Measurements from ENCODE around the gene TCERG1L. TPM values are rescaled to one million over a fixed set of nuclear protein-coding genes. Genes with fewer than 3 reads are reported as not detected.

TCERG1L gene
- total RNA-seq, 4 donors from 2014 or later: 0.42 to 1.3 TPM; not detected in 2

DNA sequence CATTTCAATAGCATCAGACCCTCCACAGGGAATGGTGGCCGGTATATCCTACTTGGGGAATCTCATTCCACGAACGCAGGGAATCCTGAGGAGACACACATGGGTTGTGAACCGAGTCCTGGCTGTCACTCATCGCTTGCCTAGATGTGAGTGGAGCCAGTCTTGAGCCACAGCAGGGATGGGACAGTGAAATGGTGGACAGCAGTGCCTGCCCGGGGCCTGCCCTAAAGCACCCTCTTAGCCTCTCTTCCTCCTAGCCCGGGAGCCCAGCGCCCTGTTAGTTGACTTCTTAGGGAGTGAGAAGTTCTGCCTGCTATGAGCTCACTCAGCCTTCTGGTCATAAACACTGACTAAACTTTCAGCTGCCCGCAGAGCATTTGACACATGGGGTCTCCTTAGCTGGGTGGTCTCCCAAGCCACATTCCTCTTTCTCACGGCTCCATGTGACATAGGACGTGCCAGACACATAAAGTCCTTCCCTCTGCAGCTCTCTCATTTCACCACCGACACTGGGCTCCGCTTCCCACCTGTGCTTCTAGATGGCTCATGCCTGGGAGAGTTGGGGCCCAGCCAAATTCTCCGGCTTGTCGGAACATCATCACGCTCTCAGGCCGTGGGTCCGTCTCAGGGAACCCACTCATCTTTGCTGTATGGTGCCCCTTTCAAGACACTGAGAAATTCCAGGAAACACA is 60.9 kb downstream of the TCERG1L start:
- H3K36me3 ChIP-seq: no peaks in the 10 kb centered on the region
- H3K9me3 ChIP-seq: no peaks in the 10 kb centered on the region
- no peak overlapping the region for H3K27ac ChIP-seq
- WGBS, 2 donors: 56 to 58% methylated on average over 18 of the region's 18 CpGs
- no peaks in the 10 kb centered on the region for H3K27me3 ChIP-seq
- no peaks in the 10 kb centered on the region for H3K4me1 ChIP-seq
- DNase-seq (ENCODE audit: low spot score in 2 of 2): no peak
- TF ChIP-seq EP300 (IDR thresholded peaks at IDR 0.05) (no peak), POLR2A (IDR thresholded peaks at IDR 0.05) (no peak)
- TF ChIP-seq, protein P1, sequence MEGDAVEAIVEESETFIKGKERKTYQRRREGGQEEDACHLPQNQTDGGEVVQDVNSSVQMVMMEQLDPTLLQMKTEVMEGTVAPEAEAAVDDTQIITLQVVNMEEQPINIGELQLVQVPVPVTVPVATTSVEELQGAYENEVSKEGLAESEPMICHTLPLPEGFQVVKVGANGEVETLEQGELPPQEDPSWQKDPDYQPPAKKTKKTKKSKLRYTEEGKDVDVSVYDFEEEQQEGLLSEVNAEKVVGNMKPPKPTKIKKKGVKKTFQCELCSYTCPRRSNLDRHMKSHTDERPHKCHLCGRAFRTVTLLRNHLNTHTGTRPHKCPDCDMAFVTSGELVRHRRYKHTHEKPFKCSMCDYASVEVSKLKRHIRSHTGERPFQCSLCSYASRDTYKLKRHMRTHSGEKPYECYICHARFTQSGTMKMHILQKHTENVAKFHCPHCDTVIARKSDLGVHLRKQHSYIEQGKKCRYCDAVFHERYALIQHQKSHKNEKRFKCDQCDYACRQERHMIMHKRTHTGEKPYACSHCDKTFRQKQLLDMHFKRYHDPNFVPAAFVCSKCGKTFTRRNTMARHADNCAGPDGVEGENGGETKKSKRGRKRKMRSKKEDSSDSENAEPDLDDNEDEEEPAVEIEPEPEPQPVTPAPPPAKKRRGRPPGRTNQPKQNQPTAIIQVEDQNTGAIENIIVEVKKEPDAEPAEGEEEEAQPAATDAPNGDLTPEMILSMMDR (IDR thresholded peaks at IDR 0.05): no peak
- H3K4me3 ChIP-seq: no peak overlapping the region

DNA sequence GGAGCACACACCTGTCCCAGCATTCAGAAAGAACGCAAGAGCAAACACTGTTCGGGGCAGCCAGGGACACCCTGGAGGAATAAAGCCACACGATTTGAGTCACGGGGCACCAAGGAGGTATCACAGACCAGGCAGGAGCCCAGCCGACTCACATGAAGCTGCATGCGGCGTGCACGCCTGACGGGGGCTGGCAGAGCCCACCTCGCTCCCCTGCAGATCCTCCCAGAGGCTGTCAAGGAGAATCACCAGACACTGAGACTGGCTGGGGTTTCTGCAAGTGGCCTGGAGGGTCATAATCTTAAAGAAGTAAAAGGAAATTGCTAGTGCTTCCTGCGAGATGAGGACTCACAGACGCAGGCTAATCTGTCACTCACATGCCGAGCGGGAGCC is 61.6 kb downstream of the TCERG1L start:
- whole genome bisulfite sequencing, 2 donors: 41 to 57% methylated on average over 14 of the region's 14 CpGs
- Histone ChIP-seq H3K36me3 (no peaks in the 10 kb centered on the region), H3K4me1 (no peaks in the 10 kb centered on the region), H3K27me3 (no peaks in the 10 kb centered on the region), H3K27ac (no peak overlapping the region), H3K4me3 (no peak overlapping the region), H3K9me3 (no peaks in the 10 kb centered on the region)
- TF ChIP-seq EP300 (IDR thresholded peaks at IDR 0.05) (no peak), POLR2A (IDR thresholded peaks at IDR 0.05) (no peak)
- TF ChIP-seq, protein P1 (IDR thresholded peaks at IDR 0.05): no peak
- DNase-seq (ENCODE audit: low spot score in 2 of 2): no peak

DNA sequence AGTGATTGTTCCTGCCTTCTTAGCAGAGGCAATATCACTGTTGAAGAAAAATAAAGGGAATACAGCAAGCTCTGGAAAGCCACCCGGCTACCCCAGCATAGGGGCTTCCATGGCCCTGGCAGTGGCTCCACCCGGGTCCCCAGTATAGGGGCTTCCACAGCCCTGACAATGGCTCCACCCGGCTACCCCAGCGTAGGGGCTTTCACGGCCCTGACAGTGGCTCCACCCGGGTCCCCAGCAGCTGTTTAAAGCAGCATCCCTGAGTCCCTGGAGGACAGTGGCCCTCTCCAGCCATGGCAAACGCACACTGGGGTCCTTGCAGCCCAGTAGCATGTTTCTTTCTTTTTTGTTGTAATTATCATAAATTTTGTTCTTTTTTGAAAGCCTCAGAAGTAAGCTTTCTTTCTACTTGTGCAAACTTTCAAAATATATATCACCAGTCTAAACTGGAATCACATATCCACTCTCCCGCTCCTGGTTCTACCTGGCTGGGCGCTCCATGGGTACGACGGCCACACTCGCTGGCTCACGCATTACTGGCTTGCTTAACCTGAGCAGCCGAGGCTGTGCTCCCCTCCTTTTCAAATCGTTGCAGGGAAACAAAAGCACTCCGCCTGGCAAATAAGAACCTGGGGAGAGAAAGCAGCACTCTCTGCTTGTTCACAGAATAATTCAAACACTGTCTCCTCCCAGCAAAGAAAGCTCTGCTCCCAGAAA is 62.1 kb downstream of the TCERG1L start:
- H3K4me3 ChIP-seq: no peak overlapping the region
- no peak for DNase-seq (ENCODE audit: low spot score in 2 of 2)
- H3K27me3 ChIP-seq: no peaks in the 10 kb centered on the region
- H3K36me3 ChIP-seq: no peaks in the 10 kb centered on the region
- no peaks in the 10 kb centered on the region for H3K9me3 ChIP-seq
- no peaks in the 10 kb centered on the region for H3K4me1 ChIP-seq
- TF ChIP-seq EP300 (IDR thresholded peaks at IDR 0.05): no peak
- TF ChIP-seq, protein P1 (IDR thresholded peaks at IDR 0.05): no peak
- TF ChIP-seq POLR2A (IDR thresholded peaks at IDR 0.05): no peak
- H3K27ac ChIP-seq: no peak overlapping the region
- WGBS, 2 donors: 64 to 66% methylated on average over 16 of the region's 16 CpGs

DNA sequence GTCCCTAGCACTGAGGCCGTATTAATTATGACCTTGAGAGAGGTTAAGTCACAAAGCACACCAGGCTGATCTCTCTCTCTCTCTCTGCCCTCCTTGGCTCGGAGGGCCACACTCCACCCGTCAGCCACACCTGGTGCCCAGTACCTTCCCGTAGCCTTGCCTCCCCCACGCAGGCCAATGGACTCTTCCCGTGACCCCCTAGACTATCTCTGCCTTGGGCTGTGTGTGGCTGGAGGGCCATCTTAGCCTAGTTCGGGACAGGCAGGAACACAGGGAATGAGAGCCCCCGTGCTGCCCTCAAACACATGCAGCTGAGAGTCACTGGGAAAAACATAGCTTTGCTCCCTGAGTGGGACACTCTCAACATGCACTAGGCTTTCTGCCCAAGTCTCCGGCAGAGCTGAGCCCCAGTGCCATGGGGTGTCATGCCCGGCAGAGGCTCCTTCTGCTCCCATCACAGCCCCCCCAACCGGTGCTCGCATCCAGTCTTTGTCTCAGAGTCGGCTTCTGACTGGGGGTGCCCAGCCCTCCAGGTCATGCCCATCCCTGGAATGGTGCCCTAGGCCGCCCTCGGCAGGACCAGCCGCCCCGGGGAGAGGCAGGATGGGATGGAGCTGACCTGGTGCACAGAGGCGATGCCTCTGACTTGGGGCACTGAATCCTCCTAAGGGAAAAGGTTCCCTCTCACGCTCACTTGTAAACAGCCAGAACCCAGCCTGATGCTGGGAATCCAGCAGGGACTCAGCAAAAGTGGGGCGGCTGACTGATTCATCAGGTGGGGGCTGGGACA is 63.0 kb downstream of the TCERG1L start:
- Histone ChIP-seq H3K27ac (no peak overlapping the region), H3K4me3 (no peak overlapping the region), H3K27me3 (no peaks in the 10 kb centered on the region), H3K36me3 (no peaks in the 10 kb centered on the region), H3K9me3 (no peaks in the 10 kb centered on the region), H3K4me1 (no peaks in the 10 kb centered on the region)
- DNase-seq (ENCODE audit: low spot score in 2 of 2): no peak
- TF ChIP-seq, protein P1 (IDR thresholded peaks at IDR 0.05): no peak
- no peak for TF ChIP-seq EP300 (IDR thresholded peaks at IDR 0.05)
- no peak for TF ChIP-seq POLR2A (IDR thresholded peaks at IDR 0.05)
- 82% methylated on average over 20 of the region's 20 CpGs for WGBS, 2 donors

DNA sequence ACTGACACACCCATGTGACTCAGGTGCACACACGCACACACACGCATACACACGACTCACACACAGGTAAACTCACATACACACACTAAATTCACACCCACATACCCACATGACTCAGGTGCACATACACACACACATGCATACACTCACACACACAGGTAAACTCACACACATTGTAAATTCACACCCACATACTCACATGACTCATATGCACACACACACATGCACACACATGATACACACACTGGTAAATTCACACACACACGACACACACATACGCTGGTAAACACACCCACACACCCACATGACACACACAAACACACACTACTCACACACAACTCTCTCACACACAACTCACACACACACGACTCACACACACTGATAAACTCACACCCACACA is 63.6 kb downstream of the TCERG1L start:
- Histone ChIP-seq H3K9me3 (no peaks in the 10 kb centered on the region), H3K36me3 (no peaks in the 10 kb centered on the region), H3K27me3 (no peaks in the 10 kb centered on the region), H3K4me1 (no peaks in the 10 kb centered on the region), H3K4me3 (no peak overlapping the region), H3K27ac (no peak overlapping the region)
- TF ChIP-seq POLR2A (IDR thresholded peaks at IDR 0.05) (no peak), EP300 (IDR thresholded peaks at IDR 0.05) (no peak)
- TF ChIP-seq, protein P1 (IDR thresholded peaks at IDR 0.05): no peak
- no peak for DNase-seq (ENCODE audit: low spot score in 2 of 2)
- WGBS, 2 donors: 73 to 85% methylated on average over 6 of the region's 6 CpGs

Data from tibial nerve (tissue), 4 donors.